ENCODE data around the gene WDR77. TPM values are rescaled to one million over a fixed set of nuclear protein-coding genes. Genes with fewer than 3 reads are reported as not detected.

Gene WDR77
- total RNA-seq, 1 donor from 2014 or later: 49.1 TPM

- H3K27ac Mint-ChIP-seq (ENCODE audit: unreplicated experiment): no peak overlapping the region
- Histone ChIP-seq H4K20me1 (ENCODE audit: insufficient read depth, low read length) (peaks cover 20% of the 10 kb centered on the region), H2AFZ (ENCODE audit: low read depth, low read length) (no peak overlapping the region), H3K4me2 (ENCODE audit: low read length) (no peak overlapping the region), H3K4me3 (ENCODE audit: insufficient read depth, low read depth, low read length) (no peak overlapping the region), H3K9me3 (ENCODE audit: insufficient read depth, low read depth, low read length) (no peaks in the 10 kb centered on the region), H3K9ac (ENCODE audit: low read length) (no peak overlapping the region), H3K4me1 (ENCODE audit: insufficient read depth, low read length) (peaks cover 9% of the 10 kb centered on the region), H3K27ac (ENCODE audit: low read depth, low read length) (no peak overlapping the region), H3K79me2 (ENCODE audit: insufficient read depth, low read length) (no peaks in the 10 kb centered on the region), H3K36me3 (ENCODE audit: insufficient read depth, low read length) (peaks cover 39% of the 10 kb centered on the region), H3K27me3 (ENCODE audit: insufficient read depth, low read length) (no peaks in the 10 kb centered on the region)
- TF ChIP-seq EZH2 (IDR thresholded peaks at IDR 0.05; ENCODE audit: insufficient read depth, low read length): no peak
- DNase-seq (ENCODE audit: low read depth) (no peak), FAIRE-seq (no peak)
- no peaks in the 10 kb centered on the region for H3K4me1 Mint-ChIP-seq (ENCODE audit: low read depth, unreplicated experiment)
- peaks cover 3% of the 10 kb centered on the region for H3K36me3 Mint-ChIP-seq (ENCODE audit: low read depth, unreplicated experiment)
- H3K4me3 Mint-ChIP-seq (ENCODE audit: unreplicated experiment): no peak overlapping the region
- H3K27me3 Mint-ChIP-seq (ENCODE audit: low read depth, unreplicated experiment): no peaks in the 10 kb centered on the region
- H3K9me3 Mint-ChIP-seq (ENCODE audit: unreplicated experiment): no peaks in the 10 kb centered on the region
Observed at GRCh38 chr1:111461765-111462164, 12.7 kb upstream of the WDR77 start.

DNA sequence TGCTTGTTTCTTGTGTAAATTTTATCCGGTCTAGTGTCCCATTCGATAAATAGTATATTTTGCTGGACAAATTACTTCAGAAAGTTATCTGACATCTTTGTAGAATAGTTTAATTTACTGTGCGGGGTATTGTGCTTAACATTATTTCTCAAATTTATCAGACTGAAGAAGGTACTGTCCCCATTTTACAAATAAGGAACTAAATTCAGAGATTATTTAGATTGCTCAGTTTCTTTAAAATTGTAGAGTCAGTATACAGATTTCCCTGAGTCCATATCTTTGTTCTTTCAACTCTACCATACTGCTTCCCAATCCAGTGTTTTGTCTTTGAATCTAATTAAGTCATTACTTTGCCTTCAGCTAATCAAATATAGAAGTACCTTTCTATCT lies 6.6 kb upstream of the WDR77 start:
- peaks cover 46% of the 10 kb centered on the region for H3K36me3 ChIP-seq (ENCODE audit: insufficient read depth, low read length)
- no peak overlapping the region for H3K9ac ChIP-seq (ENCODE audit: low read length)
- no peaks in the 10 kb centered on the region for H3K9me3 Mint-ChIP-seq (ENCODE audit: unreplicated experiment)
- no peaks in the 10 kb centered on the region for H3K27me3 ChIP-seq (ENCODE audit: insufficient read depth, low read length)
- peaks cover 2% of the 10 kb centered on the region for H3K4me1 ChIP-seq (ENCODE audit: insufficient read depth, low read length)
- H4K20me1 ChIP-seq (ENCODE audit: insufficient read depth, low read length): peaks cover 33% of the 10 kb centered on the region
- H2AFZ ChIP-seq (ENCODE audit: low read depth, low read length): no peak overlapping the region
- peaks cover 3% of the 10 kb centered on the region for H3K36me3 Mint-ChIP-seq (ENCODE audit: low read depth, unreplicated experiment)
- TF ChIP-seq EZH2 (IDR thresholded peaks at IDR 0.05; ENCODE audit: insufficient read depth, low read length): no peak
- TF ChIP-seq, protein P1, sequence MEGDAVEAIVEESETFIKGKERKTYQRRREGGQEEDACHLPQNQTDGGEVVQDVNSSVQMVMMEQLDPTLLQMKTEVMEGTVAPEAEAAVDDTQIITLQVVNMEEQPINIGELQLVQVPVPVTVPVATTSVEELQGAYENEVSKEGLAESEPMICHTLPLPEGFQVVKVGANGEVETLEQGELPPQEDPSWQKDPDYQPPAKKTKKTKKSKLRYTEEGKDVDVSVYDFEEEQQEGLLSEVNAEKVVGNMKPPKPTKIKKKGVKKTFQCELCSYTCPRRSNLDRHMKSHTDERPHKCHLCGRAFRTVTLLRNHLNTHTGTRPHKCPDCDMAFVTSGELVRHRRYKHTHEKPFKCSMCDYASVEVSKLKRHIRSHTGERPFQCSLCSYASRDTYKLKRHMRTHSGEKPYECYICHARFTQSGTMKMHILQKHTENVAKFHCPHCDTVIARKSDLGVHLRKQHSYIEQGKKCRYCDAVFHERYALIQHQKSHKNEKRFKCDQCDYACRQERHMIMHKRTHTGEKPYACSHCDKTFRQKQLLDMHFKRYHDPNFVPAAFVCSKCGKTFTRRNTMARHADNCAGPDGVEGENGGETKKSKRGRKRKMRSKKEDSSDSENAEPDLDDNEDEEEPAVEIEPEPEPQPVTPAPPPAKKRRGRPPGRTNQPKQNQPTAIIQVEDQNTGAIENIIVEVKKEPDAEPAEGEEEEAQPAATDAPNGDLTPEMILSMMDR (IDR thresholded peaks at IDR 0.05; ENCODE audit: insufficient read depth, low read depth, low read length): no peak
- no peaks in the 10 kb centered on the region for H3K27me3 Mint-ChIP-seq (ENCODE audit: low read depth, unreplicated experiment)
- H3K4me3 ChIP-seq (ENCODE audit: insufficient read depth, low read depth, low read length): no peak overlapping the region
- no peak overlapping the region for H3K27ac Mint-ChIP-seq (ENCODE audit: unreplicated experiment)
- H3K79me2 ChIP-seq (ENCODE audit: insufficient read depth, low read length): peaks cover 47% of the 10 kb centered on the region
- no peak overlapping the region for H3K27ac ChIP-seq (ENCODE audit: low read depth, low read length)
- FAIRE-seq (no peak), DNase-seq (ENCODE audit: low read depth) (no peak)
- H3K4me1 Mint-ChIP-seq (ENCODE audit: low read depth, unreplicated experiment): peaks cover 11% of the 10 kb centered on the region
- H3K4me3 Mint-ChIP-seq (ENCODE audit: unreplicated experiment): no peak overlapping the region
- H3K9me3 ChIP-seq (ENCODE audit: insufficient read depth, low read depth, low read length): no peaks in the 10 kb centered on the region
- no peak overlapping the region for H3K4me2 ChIP-seq (ENCODE audit: low read length)

GRCh38 chr1:111454859-111455641 lies 6.0 kb upstream of the WDR77 start:
- no peaks in the 10 kb centered on the region for H3K27me3 ChIP-seq (ENCODE audit: insufficient read depth, low read length)

More at GRCh38 chr1:111454859-111455641, 6.0 kb upstream of the WDR77 start:
- Mint-ChIP-seq H3K9me3 (ENCODE audit: unreplicated experiment) (no peaks in the 10 kb centered on the region), H3K27ac (ENCODE audit: unreplicated experiment) (no peak overlapping the region), H3K36me3 (ENCODE audit: low read depth, unreplicated experiment) (peaks cover 3% of the 10 kb centered on the region), H3K4me3 (ENCODE audit: unreplicated experiment) (no peak overlapping the region), H3K27me3 (ENCODE audit: low read depth, unreplicated experiment) (no peaks in the 10 kb centered on the region), H3K4me1 (ENCODE audit: low read depth, unreplicated experiment) (peaks cover 11% of the 10 kb centered on the region)
- H3K36me3 ChIP-seq (ENCODE audit: insufficient read depth, low read length): peaks cover 44% of the 10 kb centered on the region
- DNase-seq (ENCODE audit: low read depth) (no peak), FAIRE-seq (no peak)
- peaks cover 33% of the 10 kb centered on the region for H4K20me1 ChIP-seq (ENCODE audit: insufficient read depth, low read length)
- H2AFZ ChIP-seq (ENCODE audit: low read depth, low read length): no peak overlapping the region
- peaks cover 53% of the 10 kb centered on the region for H3K79me2 ChIP-seq (ENCODE audit: insufficient read depth, low read length)
- TF ChIP-seq, protein P1 (IDR thresholded peaks at IDR 0.05; ENCODE audit: insufficient read depth, low read depth, low read length): no peak
- TF ChIP-seq EZH2 (IDR thresholded peaks at IDR 0.05; ENCODE audit: insufficient read depth, low read length): no peak
- no peak overlapping the region for H3K9ac ChIP-seq (ENCODE audit: low read length)
- peaks cover 7% of the 10 kb centered on the region for H3K4me1 ChIP-seq (ENCODE audit: insufficient read depth, low read length)
- H3K4me2 ChIP-seq (ENCODE audit: low read length): no peak overlapping the region
- no peak overlapping the region for H3K27ac ChIP-seq (ENCODE audit: low read depth, low read length)
- no peaks in the 10 kb centered on the region for H3K9me3 ChIP-seq (ENCODE audit: insufficient read depth, low read depth, low read length)
- H3K4me3 ChIP-seq (ENCODE audit: insufficient read depth, low read depth, low read length): no peak overlapping the region

All from astrocyte (in vitro differentiated cells and primary cell).